NCI-H1930 (cell line): ENCODE data around the gene NFATC3.
"Not testable (repeated sequence)": the region's sequence is repeated elsewhere in the genome, so short reads cannot be mapped to it uniquely, and the experiment has no call there.

Source experiments
- DNase-seq, 2 experiments: peaks; one replicate each; lab custom pipeline; 2025; lab: John Stamatoyannopoulos, UW

NFATC3 gene

GRCh38 chr16:68116256-68116867, 31.2 kb downstream of the NFATC3 start:
- DNase-seq, result no peak

GRCh38 chr16:68117884-68118283, 32.7 kb downstream of the NFATC3 start:
- no peak for DNase-seq

- DNase-seq, result not testable (repeated sequence)
Measured at GRCh38 chr16:68118954-68119353, 33.8 kb downstream of the NFATC3 start.

GRCh38 chr16:68120496-68120895, 35.3 kb downstream of the NFATC3 start:
- not testable (repeated sequence) for DNase-seq

- DNase-seq, result no peak
Measured at GRCh38 chr16:68126395-68126794, 41.2 kb downstream of the NFATC3 start.

GRCh38 chr16:68128577-68129305, 43.6 kb downstream of the NFATC3 start:
- no peak for DNase-seq

GRCh38 chr16:68130520-68130919, 45.4 kb downstream of the NFATC3 start:
- DNase-seq, result no peak

- DNase-seq, result no peak
Measured at GRCh38 chr16:68131813-68132706, 46.9 kb downstream of the NFATC3 start.

GRCh38 chr16:68133000-68133399, 47.8 kb downstream of the NFATC3 start:
- DNase-seq, result not testable (repeated sequence)

GRCh38 chr16:68134644-68135043, 49.5 kb downstream of the NFATC3 start:
- no peak for DNase-seq

GRCh38 chr16:68136515-68136914, 51.3 kb downstream of the NFATC3 start:
- no peak for DNase-seq

- no peak for DNase-seq
Measured at GRCh38 chr16:68144008-68144407, 58.8 kb downstream of the NFATC3 start.

GRCh38 chr16:68146585-68146984, 61.4 kb downstream of the NFATC3 start:
- no peak for DNase-seq

- no peak for DNase-seq
Measured at GRCh38 chr16:68147444-68147843, 62.3 kb downstream of the NFATC3 start.

- no peak for DNase-seq
Measured at GRCh38 chr16:68149596-68149995, 64.4 kb downstream of the NFATC3 start.

- DNase-seq, result no peak
Measured at GRCh38 chr16:68155425-68155824, 70.3 kb downstream of the NFATC3 start.

GRCh38 chr16:68162413-68162812, 77.2 kb downstream of the NFATC3 start:
- no peak for DNase-seq

- DNase-seq, result not testable (repeated sequence)
Measured at GRCh38 chr16:68163275-68163674, 78.1 kb downstream of the NFATC3 start.

- DNase-seq, result no peak
Measured at GRCh38 chr16:68166264-68166663, 81.1 kb downstream of the NFATC3 start.

- no peak for DNase-seq
Measured at GRCh38 chr16:68179196-68179795, 94.1 kb downstream of the NFATC3 start.

- DNase-seq, result no peak
Measured at GRCh38 chr16:68179855-68180254, 94.7 kb downstream of the NFATC3 start.

GRCh38 chr16:68183046-68183445, 97.9 kb downstream of the NFATC3 start:
- no peak for DNase-seq
